DMS153 (cell line): Measurements from ENCODE around the gene COQ8A.
"Not testable (repeated sequence)": the region's sequence is repeated elsewhere in the genome, so short reads cannot be mapped to it uniquely, and the experiment has no call there.

Experiments
- DNase-seq: peaks from one replicate; lab custom pipeline; 2025; lab: John Stamatoyannopoulos, UW

COQ8A gene

GRCh38 chr1:226921504-226921903 lies 18.6 kb upstream of the COQ8A start:
- DNase-seq: no peak

- DNase-seq: not testable (repeated sequence)
Measured at GRCh38 chr1:226929260-226930111, 10.6 kb upstream of the COQ8A start.

GRCh38 chr1:226934483-226935237 lies 5.4 kb upstream of the COQ8A start:
- DNase-seq: no peak

- DNase-seq: no peak
Measured at GRCh38 chr1:226937940-226938725, 2.0 kb upstream of the COQ8A start.

- DNase-seq: peak; percentile 35
Measured at GRCh38 chr1:226938903-226939437, 1.1 kb upstream of the COQ8A start.

- DNase-seq: peak; percentile 87
Measured at GRCh38 chr1:226939438-226940028, 561 bp upstream of the COQ8A start.

- no peak for DNase-seq
Measured at GRCh38 chr1:226940806-226941067, 643 bp downstream of the COQ8A start.

- no peak for DNase-seq
Measured at GRCh38 chr1:226942392-226942791, 2.3 kb downstream of the COQ8A start.

GRCh38 chr1:226943156-226943555 lies 3.1 kb downstream of the COQ8A start:
- DNase-seq: no peak

GRCh38 chr1:226943927-226944326 lies 3.8 kb downstream of the COQ8A start:
- DNase-seq: no peak

- DNase-seq: peak; percentile 78
Measured at GRCh38 chr1:226945106-226945857, 5.2 kb downstream of the COQ8A start.

GRCh38 chr1:226945858-226946245 lies 5.8 kb downstream of the COQ8A start:
- no peak for DNase-seq

- DNase-seq: no peak
Measured at GRCh38 chr1:226946285-226946684, 6.2 kb downstream of the COQ8A start.

GRCh38 chr1:226946841-226947240 lies 6.7 kb downstream of the COQ8A start:
- DNase-seq: peak; percentile 14

GRCh38 chr1:226948051-226948450 lies 8.0 kb downstream of the COQ8A start:
- no peak for DNase-seq

GRCh38 chr1:226948480-226948879 lies 8.4 kb downstream of the COQ8A start:
- DNase-seq: no peak

GRCh38 chr1:226948996-226949395 lies 8.9 kb downstream of the COQ8A start:
- DNase-seq: no peak

- DNase-seq: no peak
Measured at GRCh38 chr1:226949401-226949800, 9.3 kb downstream of the COQ8A start.

GRCh38 chr1:226950316-226950715 lies 10.2 kb downstream of the COQ8A start:
- no peak for DNase-seq

GRCh38 chr1:226950871-226951270 lies 10.8 kb downstream of the COQ8A start:
- DNase-seq: no peak
